IMR-90 (cell line): Measurements from ENCODE around the gene MYH6. TPM values are rescaled to one million over a fixed set of nuclear protein-coding genes. Genes with fewer than 3 reads are reported as not detected.

Experiments used
- ATAC-seq: fragments of 200-7000 bp; cut with Tn5 transposase; 2 replicates; pipeline ENCODE4 v1.9.1; 2020; ENCODE audit warnings: low read depth, mild to moderate bottlenecking, moderate library complexity
- BruUV-seq: library from RNA; stranded (reverse); fragments of 400-500 nt; replicated peaks from 2 replicates; lab custom pipeline; 2021; lab: Mats Ljungman, UMichigan
- CTCF ChIA-PET: fragments of 300-600 bp; formaldehyde crosslinking; extraction: SDS; loops from one replicate; lab custom pipeline; 2021; ENCODE audit warnings: antibody characterized with exemption; lab: Yijun Ruan, JAX
- POLR2A ChIA-PET: fragments of 300-600 bp; sonication (Branson Sonifier 250); formaldehyde crosslinking; loops from one replicate; lab custom pipeline; 2022; ENCODE audit warnings: antibody characterized with exemption; ENCODE audit not compliant: unreplicated experiment; lab: Charles Lee
- DNase-seq: peaks from one replicate; pipeline ENCODE4 v3.0.0; 2013
- H2AFZ ChIP-seq: replicated peaks from 2 replicates; pipeline ENCODE3; 2013; ENCODE audit warnings: low read length, mild to moderate bottlenecking; ENCODE audit not compliant: poor library complexity
- H2AK5ac ChIP-seq: 2 replicates; pipeline ENCODE4 v1.6.1; 2013; ENCODE audit warnings: low read depth, low read length, inconsistent platforms
- H2AK9ac ChIP-seq: replicated peaks from 2 replicates; pipeline ENCODE3; 2013; ENCODE audit warnings: mild to moderate bottlenecking, low read depth, low read length, moderate library complexity; ENCODE audit not compliant: poor library complexity
- H2BK120ac ChIP-seq: 2 replicates; pipeline ENCODE4 v1.6.1; 2013; ENCODE audit warnings: low read depth, low read length, inconsistent platforms
- H2BK15ac ChIP-seq: 3 replicates; pipeline ENCODE4 v1.6.1; 2013; ENCODE audit warnings: low read depth, low read length, inconsistent platforms
- H2BK20ac ChIP-seq: 2 replicates; pipeline ENCODE4 v1.6.1; 2013; ENCODE audit warnings: low read depth, mild to moderate bottlenecking, inconsistent platforms, low read length, moderate library complexity
- H2BK5ac ChIP-seq: 2 replicates; pipeline ENCODE4 v1.6.1; 2013; ENCODE audit warnings: mild to moderate bottlenecking, low read depth, low read length, inconsistent platforms; ENCODE audit not compliant: poor library complexity, severe bottlenecking
- H3K14ac ChIP-seq: replicated peaks from 2 replicates; pipeline ENCODE4 v1.6.1; 2013; ENCODE audit warnings: low read depth, low read length, inconsistent platforms
- H3K18ac ChIP-seq: 2 replicates; pipeline ENCODE4 v1.6.1; 2013; ENCODE audit warnings: low read depth, low read length, control low read depth
- H3K23ac ChIP-seq: 2 replicates; pipeline ENCODE4 v1.6.1; 2013; ENCODE audit warnings: low read depth, low read length, inconsistent platforms
- H3K27ac ChIP-seq: 2 replicates; pipeline ENCODE4 v1.5.1; 2013; ENCODE audit warnings: mild to moderate bottlenecking, control low read depth, low read length; ENCODE audit not compliant: insufficient read depth
- H3K27me3 ChIP-seq: 2 replicates; pipeline ENCODE4 v1.6.1; 2013; ENCODE audit warnings: low read length; ENCODE audit not compliant: control insufficient read depth, insufficient read depth
- H3K36me3 ChIP-seq: 2 replicates; pipeline ENCODE4 v1.6.1; 2013; ENCODE audit warnings: low read length, mixed read lengths; ENCODE audit not compliant: control insufficient read depth, insufficient read depth
- H3K4ac ChIP-seq: 2 replicates; pipeline ENCODE4 v1.6.1; 2013; ENCODE audit warnings: low read depth, low read length, inconsistent platforms
- H3K4me1 ChIP-seq: 2 replicates; pipeline ENCODE4 v1.6.1; 2013; ENCODE audit warnings: low read length, mixed read lengths; ENCODE audit not compliant: control insufficient read depth, insufficient read depth
- H3K4me2 ChIP-seq: 2 replicates; pipeline ENCODE4 v1.6.1; 2013; ENCODE audit warnings: low read depth, mild to moderate bottlenecking, control low read depth, low read length, moderate library complexity
- H3K4me3 ChIP-seq: 2 replicates; pipeline ENCODE4 v1.5.1; 2013; ENCODE audit warnings: low read depth, mild to moderate bottlenecking, control low read depth, low read length, moderate library complexity; ENCODE audit not compliant: insufficient read depth
- H3K56ac ChIP-seq: 2 replicates; pipeline ENCODE4 v1.6.1; 2013; ENCODE audit warnings: low read length, inconsistent platforms; ENCODE audit not compliant: insufficient read depth; ENCODE audit errors: extremely low read depth
- H3K79me1 ChIP-seq, 2 experiments: 2 replicates each; pipeline ENCODE4 v1.6.1; 2013; ENCODE audit warnings: low read length in 2 of 2, inconsistent platforms in 1 of 2, low read depth in 1 of 2
- H3K9ac ChIP-seq: 2 replicates; pipeline ENCODE4 v1.6.1; 2013; ENCODE audit warnings: low read depth, low read length, control low read depth
- H3K9me1 ChIP-seq: 2 replicates; pipeline ENCODE4 v1.6.1; 2013; ENCODE audit warnings: low read length, inconsistent platforms; ENCODE audit not compliant: insufficient read depth
- H3K9me3 ChIP-seq: 2 replicates; pipeline ENCODE4 v1.6.1; 2013; ENCODE audit warnings: low read length; ENCODE audit not compliant: control insufficient read depth, insufficient read depth
- H4K20me1 ChIP-seq: 2 replicates; pipeline ENCODE4 v1.6.1; 2013; ENCODE audit warnings: low read length, inconsistent platforms; ENCODE audit not compliant: insufficient read depth
- H4K5ac ChIP-seq: 2 replicates; pipeline ENCODE4 v1.6.1; 2013; ENCODE audit warnings: mild to moderate bottlenecking, low read depth, low read length, control low read depth
- H4K8ac ChIP-seq, 2 experiments: 2 replicates each; pipeline ENCODE4 v1.6.1; 2013; ENCODE audit warnings: low read depth in 2 of 2, low read length in 2 of 2, control low read depth in 1 of 2, inconsistent platforms in 1 of 2
- H4K91ac ChIP-seq: 2 replicates; pipeline ENCODE4 v1.6.1; 2013; ENCODE audit warnings: low read depth, low read length, inconsistent platforms; ENCODE audit not compliant: insufficient read depth
- CEBPB ChIP-seq: IDR thresholded peaks from 2 replicates; pipeline ENCODE4 v1.6.1; 2012; ENCODE audit warnings: low read depth, low read length, improper control_type of control experiment
- CHD1 ChIP-seq: IDR thresholded peaks from 2 replicates; pipeline ENCODE4 v1.6.1; 2012; ENCODE audit warnings: low read depth, low read length, improper control_type of control experiment
- FOS ChIP-seq: fragments of 150-350 bp; IDR thresholded peaks from 2 replicates; pipeline ENCODE4 v1.6.1; 2016; ENCODE audit warnings: low read depth, low read length
- MAZ ChIP-seq: IDR thresholded peaks from 2 replicates; pipeline ENCODE4 v1.6.1; 2012; ENCODE audit warnings: low read depth, mild to moderate bottlenecking, low read length, improper control_type of control experiment, moderate library complexity, borderline replicate concordance
- MXI1 ChIP-seq: IDR thresholded peaks from 2 replicates; pipeline ENCODE4 v1.6.1; 2012; ENCODE audit warnings: low read depth, mild to moderate bottlenecking, low read length, moderate library complexity, borderline replicate concordance
- RCOR1 ChIP-seq: IDR thresholded peaks from 2 replicates; pipeline ENCODE4 v1.6.1; 2012; ENCODE audit warnings: mild to moderate bottlenecking, low read length, improper control_type of control experiment; ENCODE audit not compliant: insufficient replicate concordance
- RFX5 ChIP-seq: IDR thresholded peaks from 2 replicates; pipeline ENCODE4 v1.8.0; 2012; ENCODE audit warnings: low read depth, mild to moderate bottlenecking, low read length, moderate library complexity
- WGBS, 2 experiments: methylation state at CpG; one replicate each; pipeline versions ENCODE4 v1.1.5 to v1.1.7; 2013; ENCODE audit warnings: missing lambda C conversion rate in 2 of 2; ENCODE audit not compliant: insufficient read length in 1 of 2; ENCODE audit errors: extremely low coverage in 2 of 2; 5-methylcytosine and 5-hydroxymethylcytosine counted together
- dilution Hi-C: fragments of 300-500 bp; cut with HindIII; formaldehyde crosslinking; loops from one replicate; pipeline ENCODE4 v1.14.3; 2018; ENCODE audit warnings: low sequenced_read_pairs; ENCODE audit not compliant: unreplicated experiment
- in situ Hi-C: fragments of 300-500 bp; cut with MboI; formaldehyde crosslinking; loops from 3 replicates; pipeline ENCODE4 v1.14.3; 2019; ENCODE audit warnings: low sequenced_read_pairs, inconsistent platforms, mixed read lengths
- intact Hi-C: fragments of 100-400 bp; cut with micrococcal nuclease; formaldehyde crosslinking; loops from 2 replicates; pipeline ENCODE4 v1.10.0; 2022
- polyA plus RNA-seq, 3 experiments: library from polyadenylated mRNA; depleted of rRNA; stranded (reverse); fragments of >200 nt; gene quantifications; 2 replicates each; pipeline ENCODE4 v1.2.3, GENCODE V29; 2012; ENCODE audit warnings: low replicate concordance in 1 of 3
- total RNA-seq: library from RNA; depleted of rRNA; stranded (reverse); fragments of >200 nt; gene quantifications from 2 replicates; pipeline ENCODE4 v1.2.3, GENCODE V29; 2012

The MYH6 gene
- total and polyA plus RNA-seq, 2 of the 4 experiments (the other 2 are of a cell fraction) = not detected

GRCh38 chr14:23346693-23347405 lies 61.2 kb downstream of the MYH6 start:
- H3K4me3 ChIP-seq = no peak overlapping the region
- H3K4me2 ChIP-seq = no peak overlapping the region
- in situ Hi-C loops (no loop called here), intact Hi-C loops (no loop called here), dilution Hi-C loops (no loop called here)
- no peak overlapping the region for H3K56ac ChIP-seq
- H2AK5ac ChIP-seq = no peak overlapping the region
- DNase-seq = no peak
- no peak overlapping the region for H2BK20ac ChIP-seq
- H3K36me3 ChIP-seq = peaks cover 10% of the 10 kb centered on the region
- peaks cover 2% of the 10 kb centered on the region; the same call in 1 of the 2 replicates for H3K27me3 ChIP-seq
- H3K23ac ChIP-seq = no peak overlapping the region
- H4K8ac ChIP-seq = no peak overlapping the region
- no peak overlapping the region for H2AK9ac ChIP-seq
- peaks cover 0 to 3% of the 10 kb centered on the region in 2 experiments; a peak in 3 of 4 replicates for H3K79me1 ChIP-seq
- no peak overlapping the region for H4K5ac ChIP-seq
- no peak overlapping the region for H2BK5ac ChIP-seq
- H4K91ac ChIP-seq = no peak overlapping the region
- no peaks in the 10 kb centered on the region for H3K9me3 ChIP-seq
- H2BK15ac ChIP-seq = no peak overlapping the region
- WGBS, 2 experiments = 85% methylated on average over 13 of the region's 27 CpGs; no CpG with 5 or more reads in 1 of the 2 experiments
- POLR2A ChIA-PET = interaction anchor here (0.5 kb wide), 1 partner anchor 21 kb away, joined by 4 read pairs; no protein-coding TSS in a partner anchor
- BruUV-seq = no TSS peak
- no peak overlapping the region for H3K9ac ChIP-seq
- no peaks in the 10 kb centered on the region; the same call in 1 of the 2 replicates for H4K20me1 ChIP-seq
- no peak for TF ChIP-seq MAZ
- no peak for TF ChIP-seq RCOR1
- TF ChIP-seq RFX5 = no peak
- no peak for TF ChIP-seq CHD1
- no peak for TF ChIP-seq CEBPB
- TF ChIP-seq MXI1 = no peak
- no peak for TF ChIP-seq FOS
- H3K27ac ChIP-seq = no peak overlapping the region
- H3K14ac ChIP-seq = no peak overlapping the region
- no peaks in the 10 kb centered on the region for H3K9me1 ChIP-seq
- CTCF ChIA-PET = no interaction called here
- H3K4ac ChIP-seq = no peak overlapping the region
- H2AFZ ChIP-seq = no peak overlapping the region
- H3K4me1 ChIP-seq = peaks cover 3% of the 10 kb centered on the region; the same call in 1 of the 2 replicates
- no peak overlapping the region for H3K18ac ChIP-seq
- no peak for ATAC-seq
- H2BK120ac ChIP-seq = no peak overlapping the region
